ENCODE measurements around the gene PAX2. TPM values are rescaled to one million over a fixed set of nuclear protein-coding genes. Genes with fewer than 3 reads are reported as not detected.

PAX2 gene
- total and polyA plus RNA-seq, 2 of the 8 experiments (the other 6 are each of a cell fraction or from before 2014, with no cell fraction given): 0.02 TPM; not detected in 1

GRCh38 chr10:100874702-100875483 lies 129.5 kb downstream of the PAX2 start (continued):
- no peak for TF ChIP-seq CHD1 (IDR thresholded peaks at IDR 0.05; ENCODE audit: low read depth, low read length)
- TF ChIP-seq CHD7 (IDR thresholded peaks at IDR 0.05; ENCODE audit: insufficient replicate concordance, low read length): no peak
- no peak for TF ChIP-seq ATF2 (IDR thresholded peaks at IDR 0.05; ENCODE audit: low read length)
- TF ChIP-seq HDAC2 (IDR thresholded peaks at IDR 0.05; ENCODE audit: borderline replicate concordance in 1 of 2, low read depth in 2 of 2, low read length in 2 of 2): no peak
- TF ChIP-seq SUZ12 (IDR thresholded peaks at IDR 0.05; ENCODE audit: low read length): no peak

Measured in H1 (cell line).